Vagina (tissue), 2 donors: ENCODE measurements around the gene TLE4.

Experiments
- POLR2A ChIP-seq, 2 donors: fragments of 450-650 bp; IDR thresholded peaks; one replicate each; pipeline ENCODE4 v1.6.1; 2017; ENCODE audit warnings: antibody characterized with exemption in 2 of 2, mild to moderate bottlenecking in 2 of 2, moderate library complexity in 2 of 2
- POLR2AphosphoS5 ChIP-seq, 2 donors: sonication (generic); formaldehyde crosslinking; IDR thresholded peaks; one replicate each; pipeline ENCODE4 v1.9.0; 2017; ENCODE audit warnings: antibody characterized with exemption in 2 of 2, mild to moderate bottlenecking in 2 of 2, low read depth in 1 of 2; ENCODE audit not compliant: insufficient read depth in 1 of 2
- TF ChIP-seq, protein P1 (sequence below), 3 experiments: fragments of 450-650 bp in 2 of 3; fragments of 200-600 bp in 1 of 3; sonication (generic) in 1 of 3; IDR thresholded peaks; one replicate each; pipeline ENCODE4 v1.5.1; 2017 to 2019; ENCODE audit warnings: antibody characterized with exemption in 3 of 3, mild to moderate bottlenecking in 2 of 3, moderate library complexity in 2 of 3

DNA sequence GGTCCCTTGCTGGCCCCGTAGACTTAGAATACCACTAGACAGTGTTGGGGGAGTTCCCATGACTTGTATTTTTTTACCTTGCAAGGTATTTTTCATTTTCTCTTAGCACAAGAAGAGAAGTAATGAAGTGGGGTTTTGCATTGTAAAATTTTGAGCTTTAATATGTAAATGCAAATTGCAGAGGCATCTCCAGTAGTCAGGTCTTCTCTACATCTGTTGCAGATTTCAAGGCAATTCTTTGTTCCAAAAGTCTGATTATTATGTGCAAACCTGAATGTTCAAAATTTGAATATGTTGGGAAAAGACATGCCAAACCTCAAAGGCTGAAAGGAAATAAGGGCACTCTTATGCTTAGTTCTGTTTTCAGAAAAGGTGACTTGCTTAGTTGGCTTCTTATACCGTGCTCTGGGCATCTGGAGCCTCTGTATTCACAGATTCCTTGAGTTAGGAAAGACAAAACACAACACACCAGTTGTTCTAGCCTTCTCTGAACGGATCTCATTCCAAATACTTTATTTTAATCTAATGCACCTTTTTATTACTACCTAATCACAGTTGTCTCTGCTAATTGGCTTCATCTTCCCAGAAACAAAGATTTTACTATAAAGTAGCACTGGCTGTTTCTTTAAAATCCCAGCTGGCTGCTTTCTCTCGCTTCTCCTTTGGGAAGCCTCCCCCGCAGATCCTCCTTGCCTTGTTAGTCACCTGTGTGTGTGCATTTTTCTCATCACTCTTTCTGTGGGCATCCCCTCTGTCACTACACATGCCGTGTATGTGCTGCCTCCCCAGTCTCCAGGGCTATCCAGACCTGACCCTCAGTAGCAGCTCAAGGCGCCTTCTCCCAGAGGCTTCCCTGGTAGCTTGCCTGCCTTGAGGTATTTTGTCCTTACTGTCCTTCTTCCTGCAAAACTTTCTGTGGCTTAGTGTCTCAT is 138.2 kb downstream of the TLE4 start:
- TF ChIP-seq, protein P1, sequence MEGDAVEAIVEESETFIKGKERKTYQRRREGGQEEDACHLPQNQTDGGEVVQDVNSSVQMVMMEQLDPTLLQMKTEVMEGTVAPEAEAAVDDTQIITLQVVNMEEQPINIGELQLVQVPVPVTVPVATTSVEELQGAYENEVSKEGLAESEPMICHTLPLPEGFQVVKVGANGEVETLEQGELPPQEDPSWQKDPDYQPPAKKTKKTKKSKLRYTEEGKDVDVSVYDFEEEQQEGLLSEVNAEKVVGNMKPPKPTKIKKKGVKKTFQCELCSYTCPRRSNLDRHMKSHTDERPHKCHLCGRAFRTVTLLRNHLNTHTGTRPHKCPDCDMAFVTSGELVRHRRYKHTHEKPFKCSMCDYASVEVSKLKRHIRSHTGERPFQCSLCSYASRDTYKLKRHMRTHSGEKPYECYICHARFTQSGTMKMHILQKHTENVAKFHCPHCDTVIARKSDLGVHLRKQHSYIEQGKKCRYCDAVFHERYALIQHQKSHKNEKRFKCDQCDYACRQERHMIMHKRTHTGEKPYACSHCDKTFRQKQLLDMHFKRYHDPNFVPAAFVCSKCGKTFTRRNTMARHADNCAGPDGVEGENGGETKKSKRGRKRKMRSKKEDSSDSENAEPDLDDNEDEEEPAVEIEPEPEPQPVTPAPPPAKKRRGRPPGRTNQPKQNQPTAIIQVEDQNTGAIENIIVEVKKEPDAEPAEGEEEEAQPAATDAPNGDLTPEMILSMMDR (IDR thresholded peaks at IDR 0.05), result no peak
- TF ChIP-seq POLR2A (IDR thresholded peaks at IDR 0.05), result no peak
- no peak for TF ChIP-seq POLR2AphosphoS5 (IDR thresholded peaks at IDR 0.05; ENCODE audit: insufficient read depth in 1 of 2, low read depth in 1 of 2)
